Spinal cord (tissue), 10 donors: ENCODE measurements around the gene BBC3. TPM values are rescaled to one million over a fixed set of nuclear protein-coding genes. Genes with fewer than 3 reads are reported as not detected.

Experiments used
- DNase-seq, 6 donors: peaks; one replicate each; pipeline versions ENCODE4 v3.0.0 to v3.0.0-alpha.2; 2013 to 2015; ENCODE audit warnings: low spot score in 6 of 6, low read depth in 4 of 6
- H3K27ac ChIP-seq: one replicate; pipeline ENCODE4 v1.5.1; 2013; ENCODE audit warnings: low read depth, low read length, control low read depth
- H3K27me3 ChIP-seq: one replicate; pipeline ENCODE4 v1.6.1; 2013; ENCODE audit warnings: low read length; ENCODE audit not compliant: control insufficient read depth, insufficient read depth
- H3K36me3 ChIP-seq: one replicate; pipeline ENCODE4 v1.6.1; 2013; ENCODE audit warnings: low read length; ENCODE audit not compliant: control insufficient read depth, insufficient read depth
- H3K4me1 ChIP-seq: one replicate; pipeline ENCODE4 v1.6.1; 2013; ENCODE audit warnings: low read length; ENCODE audit not compliant: control insufficient read depth, insufficient read depth
- H3K4me3 ChIP-seq: one replicate; pipeline ENCODE4 v1.5.1; 2013; ENCODE audit warnings: low read depth, low read length, control low read depth
- H3K9me3 ChIP-seq: one replicate; pipeline ENCODE4 v1.6.1; 2013; ENCODE audit warnings: low read length; ENCODE audit not compliant: control insufficient read depth, insufficient read depth
- WGBS: methylation state at CpG from one replicate; pipeline ENCODE4 v1.1.5; 2013; ENCODE audit warnings: missing lambda C conversion rate; ENCODE audit not compliant: insufficient coverage; 5-methylcytosine and 5-hydroxymethylcytosine counted together
- polyA plus RNA-seq, 2 donors: library from polyadenylated mRNA; unstranded; fragments of 120-200 nt; gene quantifications; one replicate each; pipeline ENCODE4 v1.2.1, GENCODE V29; 2013; ENCODE audit not compliant: insufficient read length in 2 of 2
- small RNA-seq: library from RNA; depleted of rRNA; stranded (forward); fragments of <200 nt; gene quantifications from one replicate; pipeline ENCODE3, GENCODE V24; 2014; ENCODE audit warnings: low replicate concordance
- total RNA-seq, 2 donors: library from RNA; depleted of rRNA in 1 of 2; stranded (reverse); fragments of 120-200 nt in 1 of 2; fragments of >200 nt in 1 of 2; gene quantifications; one replicate each; pipeline versions ENCODE4 v1.2.3 to v1.2.4, GENCODE V29; 2013 to 2014
- donor health status: healthy.

The BBC3 gene
- total and polyA plus RNA-seq, 4 donors: 2.8 to 15.2 (median 9.3) TPM

GRCh38 chr19:47186446-47187334 is 44.3 kb downstream of the BBC3 start:
- H3K4me3 ChIP-seq: no peak overlapping the region
- H3K27ac ChIP-seq: no peak overlapping the region
- H3K4me1 ChIP-seq: peaks cover 25% of the 10 kb centered on the region
- H3K36me3 ChIP-seq: peaks cover 22% of the 10 kb centered on the region
- no peaks in the 10 kb centered on the region for H3K27me3 ChIP-seq
- no peaks in the 10 kb centered on the region for H3K9me3 ChIP-seq
- 78% methylated on average over 10 of the region's 17 CpGs for WGBS
- DNase-seq: no peak

DNA sequence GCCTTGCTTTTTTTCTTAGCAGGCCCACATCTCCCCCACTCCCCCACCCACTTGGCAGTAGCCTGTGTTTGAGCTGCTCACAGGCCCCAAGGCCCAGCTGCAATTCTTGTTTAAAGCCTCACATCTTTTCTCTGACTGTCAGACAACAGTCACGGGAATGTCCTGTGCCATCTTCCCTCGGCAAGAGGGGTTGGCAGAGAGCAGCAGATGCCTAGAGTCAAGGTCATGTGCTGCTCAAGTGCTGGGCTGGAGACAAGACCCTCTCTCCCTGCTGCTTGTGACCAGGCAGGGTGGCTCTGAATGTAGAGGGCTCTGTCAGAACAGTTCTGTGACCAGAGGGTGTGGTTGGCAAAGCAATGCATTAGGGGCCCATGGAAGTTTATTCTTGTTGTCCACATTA is 47.4 kb downstream of the BBC3 start:
- peaks cover 18% of the 10 kb centered on the region for H3K36me3 ChIP-seq
- H3K9me3 ChIP-seq: no peaks in the 10 kb centered on the region
- DNase-seq: peak in 1 of 6 donors; percentile 31
- no peaks in the 10 kb centered on the region for H3K27me3 ChIP-seq
- H3K27ac ChIP-seq: peak overlapping the region; percentile 29
- H3K4me1 ChIP-seq: peaks cover 6% of the 10 kb centered on the region
- no peak overlapping the region for H3K4me3 ChIP-seq
- 29% methylated on average over 2 of the region's 2 CpGs for WGBS

DNA sequence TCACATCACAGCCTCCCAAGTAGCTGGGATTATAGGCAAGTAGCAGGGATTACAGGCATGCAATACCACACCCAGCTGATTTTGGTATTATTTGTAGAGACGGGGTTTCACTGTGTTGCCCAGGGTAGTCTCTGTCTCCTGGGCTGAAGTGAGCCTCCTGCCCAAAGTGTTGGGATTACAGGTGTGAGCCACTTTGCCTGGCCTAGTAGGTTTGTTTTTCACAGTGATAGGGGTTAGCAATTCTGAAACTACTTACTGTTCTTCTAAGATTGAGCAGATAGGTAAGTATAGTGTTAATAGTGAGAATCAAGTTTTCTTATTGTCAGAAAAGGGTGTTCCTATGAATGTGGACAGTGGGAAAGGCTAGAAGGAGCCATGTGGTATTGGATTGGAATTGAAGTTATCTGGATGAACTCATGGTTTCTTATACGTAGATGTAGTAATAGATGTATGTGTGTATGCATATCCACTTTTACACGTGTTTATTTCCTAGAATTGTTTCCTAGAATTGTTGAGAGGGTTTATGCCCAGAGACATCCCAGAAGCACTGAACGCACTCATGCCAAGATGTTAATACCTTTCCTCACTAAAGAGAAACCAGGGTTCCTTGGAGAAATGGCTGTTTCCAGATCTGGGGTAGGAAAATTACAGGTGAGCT is 51.2 kb downstream of the BBC3 start:
- no peak for DNase-seq
- Histone ChIP-seq H3K4me3 (no peak overlapping the region), H3K27me3 (no peaks in the 10 kb centered on the region), H3K27ac (no peak overlapping the region), H3K9me3 (no peaks in the 10 kb centered on the region), H3K36me3 (peaks cover 17% of the 10 kb centered on the region), H3K4me1 (peaks cover 4% of the 10 kb centered on the region)
- 80% methylated on average over 1 of the region's 4 CpGs for WGBS

- whole genome bisulfite sequencing: 67% methylated on average over 1 of the region's 5 CpGs
- peak overlapping the region; percentile 50 for H3K27ac ChIP-seq
- H3K27me3 ChIP-seq: no peaks in the 10 kb centered on the region
- H3K36me3 ChIP-seq: peaks cover 19% of the 10 kb centered on the region
- peak in 1 of 6 donors; percentile 20 for DNase-seq
- H3K4me1 ChIP-seq: no peaks in the 10 kb centered on the region
- no peak overlapping the region for H3K4me3 ChIP-seq
- no peaks in the 10 kb centered on the region for H3K9me3 ChIP-seq
Observed at GRCh38 chr19:47176627-47177090, 54.3 kb downstream of the BBC3 start.

DNA sequence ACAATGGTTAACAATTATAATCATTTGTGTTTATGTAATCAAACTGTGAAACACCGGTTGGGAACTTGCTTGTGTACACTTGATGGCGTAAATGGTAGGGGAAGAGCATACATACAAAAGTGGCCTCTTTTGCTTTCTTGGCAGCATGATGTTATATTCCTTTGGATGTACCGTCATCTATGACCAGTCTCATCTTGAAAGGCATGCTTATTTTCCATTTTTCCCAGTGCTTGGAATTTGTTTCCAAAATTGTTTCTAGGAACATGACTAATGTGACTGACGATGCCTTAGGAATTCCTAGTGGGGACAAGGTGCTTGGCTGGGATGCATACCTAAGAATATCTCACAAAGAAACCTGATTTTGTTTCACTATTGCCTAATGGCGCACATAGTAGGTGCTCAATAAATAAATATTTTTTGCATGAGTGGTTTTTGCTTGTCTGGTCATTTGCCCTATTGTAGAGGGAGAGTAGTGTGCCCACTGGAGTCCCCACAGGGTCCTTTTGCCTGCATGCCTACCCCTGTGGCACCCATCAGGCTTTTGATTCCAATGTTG is 54.9 kb downstream of the BBC3 start:
- DNase-seq: no peak
- WGBS: 90% methylated on average over 2 of the region's 5 CpGs
- Histone ChIP-seq H3K9me3 (no peaks in the 10 kb centered on the region), H3K4me3 (no peak overlapping the region), H3K27me3 (no peaks in the 10 kb centered on the region), H3K4me1 (no peaks in the 10 kb centered on the region), H3K36me3 (peaks cover 24% of the 10 kb centered on the region), H3K27ac (peak overlapping the region; percentile 50)

- 97% methylated on average over 12 of the region's 19 CpGs for whole genome bisulfite sequencing
Observed at GRCh38 chr19:47172666-47173455, 58.1 kb downstream of the BBC3 start.

More at GRCh38 chr19:47172666-47173455, 58.1 kb downstream of the BBC3 start:
- Histone ChIP-seq H3K4me3 (no peak overlapping the region), H3K36me3 (peaks cover 50% of the 10 kb centered on the region), H3K27ac (no peak overlapping the region), H3K4me1 (no peaks in the 10 kb centered on the region), H3K9me3 (no peaks in the 10 kb centered on the region), H3K27me3 (no peaks in the 10 kb centered on the region)
- no peak for DNase-seq

Small RNAs within 50 kb of the gene (small RNA-seq; reads per million reads assigned to genes)
- not detected for gene MIR3190

Other genes with a start within 250 kb of the BBC3 start
- gene NPAS1, start 211.4 kb downstream of the BBC3 start, total RNA-seq: 1 to 10 TPM in 1 of 2 donors, under 1 TPM in 1; 0.69 to 1.0 TPM
- gene NPAS1, start 211.4 kb downstream of the BBC3 start, polyA plus RNA-seq: 1 to 10 TPM; 3.6 to 5.2 TPM
- gene TMEM160, start 182.6 kb downstream of the BBC3 start, total RNA-seq: 10 to 100 TPM in 1 of 2 donors, 1 to 10 TPM in 1; 9.5 to 33.1 TPM
- 10 to 100 TPM; 40.6 to 55.3 TPM for gene TMEM160, start 182.6 kb downstream of the BBC3 start, polyA plus RNA-seq
- gene ZC3H4, start 117.4 kb downstream of the BBC3 start, total RNA-seq: 10 to 100 TPM in 1 of 2 donors, 1 to 10 TPM in 1; 9.5 to 15.8 TPM
- 10 to 100 TPM; 32.9 to 35.2 TPM for gene ZC3H4, start 117.4 kb downstream of the BBC3 start, polyA plus RNA-seq
- gene SAE1, start 100.4 kb downstream of the BBC3 start, total RNA-seq: 10 to 100 TPM; 89.8 to 92.7 TPM
- 100 to 1,000 TPM; 118 to 121 TPM for gene SAE1, start 100.4 kb downstream of the BBC3 start, polyA plus RNA-seq
- 1 to 10 TPM; 4.3 to 9.7 TPM for gene CCDC9, start 25.3 kb upstream of the BBC3 start, total RNA-seq
- gene CCDC9, start 25.3 kb upstream of the BBC3 start, polyA plus RNA-seq: 10 to 100 TPM; 20.4 to 25.3 TPM
- gene INAFM1, start 43.7 kb upstream of the BBC3 start, total RNA-seq: 1 to 10 TPM; 1.6 to 9.6 TPM
- 10 to 100 TPM; 23.0 to 29.2 TPM for gene INAFM1, start 43.7 kb upstream of the BBC3 start, polyA plus RNA-seq
- gene C5AR1, start 78.7 kb upstream of the BBC3 start, total RNA-seq: 1 to 10 TPM; 2.0 to 4.8 TPM
- gene C5AR1, start 78.7 kb upstream of the BBC3 start, polyA plus RNA-seq: 1 to 10 TPM; 3.0 to 3.5 TPM
- gene C5AR2, start 101.0 kb upstream of the BBC3 start, total RNA-seq: 1 to 10 TPM in 1 of 2 donors, under 1 TPM in 1; 0.99 to 1.8 TPM
- gene C5AR2, start 101.0 kb upstream of the BBC3 start, polyA plus RNA-seq: under 1 TPM; 0.49 to 0.51 TPM
- 10 to 100 TPM in 1 of 2 donors, 1 to 10 TPM in 1; 7.1 to 11.1 TPM for gene DHX34, start 118.1 kb upstream of the BBC3 start, total RNA-seq
- 10 to 100 TPM; 17.9 to 18.9 TPM for gene DHX34, start 118.1 kb upstream of the BBC3 start, polyA plus RNA-seq
- 10 to 100 TPM; 35.4 to 48.1 TPM for gene MEIS3, start 188.3 kb upstream of the BBC3 start, total RNA-seq
- 100 to 1,000 TPM; 115 to 117 TPM for gene MEIS3, start 188.3 kb upstream of the BBC3 start, polyA plus RNA-seq
- gene SLC8A2, start 240.7 kb upstream of the BBC3 start, total RNA-seq: 10 to 100 TPM in 1 of 2 donors, 1 to 10 TPM in 1; 3.2 to 22.9 TPM
- 10 to 100 TPM; 24.0 to 37.5 TPM for gene SLC8A2, start 240.7 kb upstream of the BBC3 start, polyA plus RNA-seq